HepG2 (cell line): ENCODE results near the gene ITM2A. TPM values are rescaled to one million over a fixed set of nuclear protein-coding genes. Genes with fewer than 3 reads are reported as not detected.

ENCODE experiments used
- ELF3 ChIP-seq: IDR thresholded peaks from 2 replicates; pipeline ENCODE4 v1.6.1; 2016; ENCODE audit warnings: missing genetic modification reagents, missing compliant biosample characterization
- HOXA5 ChIP-seq: sonication (generic); formaldehyde crosslinking; IDR thresholded peaks from 2 replicates; pipeline ENCODE4 v1.4.0; 2020; ENCODE audit warnings: missing genetic modification reagents
- IRX3 ChIP-seq: sonication (generic); formaldehyde crosslinking; IDR thresholded peaks from 2 replicates; pipeline ENCODE4 v1.8.1; 2023; ENCODE audit warnings: mild to moderate bottlenecking, low read depth, missing genetic modification reagents, borderline replicate concordance
- NR3C1 ChIP-seq: sonication (generic); formaldehyde crosslinking; IDR thresholded peaks from 2 replicates; pipeline ENCODE4 v1.4.0; 2020; ENCODE audit warnings: missing genetic modification reagents
- REPIN1 ChIP-seq: sonication (generic); formaldehyde crosslinking; IDR thresholded peaks from 2 replicates; pipeline ENCODE4 v1.8.0; 2022; ENCODE audit warnings: missing genetic modification reagents, low read depth, mild to moderate bottlenecking, borderline replicate concordance
- TMF1 ChIP-seq: sonication (generic); formaldehyde crosslinking; IDR thresholded peaks from 2 replicates; pipeline ENCODE4 v1.8.1; 2022; ENCODE audit warnings: low read depth, missing genetic modification reagents
- ZBTB42 ChIP-seq: sonication (generic); formaldehyde crosslinking; IDR thresholded peaks from 2 replicates; pipeline ENCODE4 v1.5.0; 2020; ENCODE audit warnings: mild to moderate bottlenecking, missing genetic modification reagents
- ZFAT ChIP-seq: sonication (generic); formaldehyde crosslinking; conservative IDR thresholded peaks from 2 replicates; pipeline ENCODE4 v1.8.1; 2023; ENCODE audit warnings: missing genetic modification reagents, inconsistent platforms
- ZFP36L2 ChIP-seq: sonication (generic); formaldehyde crosslinking; IDR thresholded peaks from 2 replicates; pipeline ENCODE4 v1.4.0; 2020; ENCODE audit warnings: missing genetic modification reagents
- ZNF234 ChIP-seq: sonication (generic); formaldehyde crosslinking; conservative IDR thresholded peaks from 2 replicates; pipeline ENCODE4 v1.5.1; 2020; ENCODE audit warnings: mild to moderate bottlenecking, missing genetic modification reagents
- ZNF510 ChIP-seq: sonication (generic); formaldehyde crosslinking; IDR thresholded peaks from 2 replicates; pipeline ENCODE4 v1.4.0; 2020; ENCODE audit warnings: low read depth, mild to moderate bottlenecking, missing genetic modification reagents
- polyA plus RNA-seq, 8 experiments: library from polyadenylated mRNA; depleted of rRNA in 3 of 8; stranded (reverse) in 7 of 8; unstranded in 1 of 8; fragments of >200 nt; fragmentation: Illumina TruSeq in 4 of 8; extraction: Trizol in 4 of 8; gene quantifications; 2 replicates each; pipeline versions ENCODE4 v1.2.1 to v1.2.3, GENCODE V29; 2011 to 2016; ENCODE audit warnings: low read depth in 4 of 8, missing spikeins in 1 of 8, mixed read lengths in 1 of 8; ENCODE audit not compliant: insufficient read depth in 1 of 8
- total RNA-seq, 5 experiments: library from RNA; depleted of rRNA; stranded (reverse); fragments of >200 nt; fragmentation: Illumina TruSeq; extraction: Trizol; gene quantifications; 2 replicates each; pipeline ENCODE4 v1.2.3, GENCODE V29; 2016; ENCODE audit warnings: low read depth in 1 of 5
- TF ChIP-seq, protein P1 (sequence below): sonication (generic); formaldehyde crosslinking; IDR thresholded peaks from 2 replicates; pipeline ENCODE4 v1.5.0; 2020; ENCODE audit warnings: mild to moderate bottlenecking, missing genetic modification reagents, borderline replicate concordance

The ITM2A gene
- total and polyA plus RNA-seq, 2 of the 13 experiments (the other 11 are each of a cell fraction or from before 2014, with no cell fraction given): not detected

DNA sequence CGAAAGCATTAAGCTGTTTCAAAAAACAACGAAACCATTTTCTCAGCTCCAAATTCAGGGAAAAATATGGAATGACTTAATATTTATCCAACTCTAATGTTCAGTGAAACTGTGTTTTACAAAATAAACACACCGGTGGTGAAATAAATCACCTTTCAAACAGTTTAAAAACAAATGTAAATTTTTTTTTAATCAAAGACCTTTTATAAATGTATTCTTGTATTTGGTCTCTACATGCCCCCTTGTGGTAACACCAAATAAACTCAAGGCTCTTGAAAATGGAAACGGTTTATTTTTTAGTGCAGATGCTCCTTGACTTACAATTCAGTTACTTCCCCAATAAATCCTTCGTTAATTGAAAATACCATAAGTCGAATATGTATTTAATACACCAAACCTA, 45.8 kb upstream of the ITM2A start (continued):
- TF ChIP-seq, protein P1, sequence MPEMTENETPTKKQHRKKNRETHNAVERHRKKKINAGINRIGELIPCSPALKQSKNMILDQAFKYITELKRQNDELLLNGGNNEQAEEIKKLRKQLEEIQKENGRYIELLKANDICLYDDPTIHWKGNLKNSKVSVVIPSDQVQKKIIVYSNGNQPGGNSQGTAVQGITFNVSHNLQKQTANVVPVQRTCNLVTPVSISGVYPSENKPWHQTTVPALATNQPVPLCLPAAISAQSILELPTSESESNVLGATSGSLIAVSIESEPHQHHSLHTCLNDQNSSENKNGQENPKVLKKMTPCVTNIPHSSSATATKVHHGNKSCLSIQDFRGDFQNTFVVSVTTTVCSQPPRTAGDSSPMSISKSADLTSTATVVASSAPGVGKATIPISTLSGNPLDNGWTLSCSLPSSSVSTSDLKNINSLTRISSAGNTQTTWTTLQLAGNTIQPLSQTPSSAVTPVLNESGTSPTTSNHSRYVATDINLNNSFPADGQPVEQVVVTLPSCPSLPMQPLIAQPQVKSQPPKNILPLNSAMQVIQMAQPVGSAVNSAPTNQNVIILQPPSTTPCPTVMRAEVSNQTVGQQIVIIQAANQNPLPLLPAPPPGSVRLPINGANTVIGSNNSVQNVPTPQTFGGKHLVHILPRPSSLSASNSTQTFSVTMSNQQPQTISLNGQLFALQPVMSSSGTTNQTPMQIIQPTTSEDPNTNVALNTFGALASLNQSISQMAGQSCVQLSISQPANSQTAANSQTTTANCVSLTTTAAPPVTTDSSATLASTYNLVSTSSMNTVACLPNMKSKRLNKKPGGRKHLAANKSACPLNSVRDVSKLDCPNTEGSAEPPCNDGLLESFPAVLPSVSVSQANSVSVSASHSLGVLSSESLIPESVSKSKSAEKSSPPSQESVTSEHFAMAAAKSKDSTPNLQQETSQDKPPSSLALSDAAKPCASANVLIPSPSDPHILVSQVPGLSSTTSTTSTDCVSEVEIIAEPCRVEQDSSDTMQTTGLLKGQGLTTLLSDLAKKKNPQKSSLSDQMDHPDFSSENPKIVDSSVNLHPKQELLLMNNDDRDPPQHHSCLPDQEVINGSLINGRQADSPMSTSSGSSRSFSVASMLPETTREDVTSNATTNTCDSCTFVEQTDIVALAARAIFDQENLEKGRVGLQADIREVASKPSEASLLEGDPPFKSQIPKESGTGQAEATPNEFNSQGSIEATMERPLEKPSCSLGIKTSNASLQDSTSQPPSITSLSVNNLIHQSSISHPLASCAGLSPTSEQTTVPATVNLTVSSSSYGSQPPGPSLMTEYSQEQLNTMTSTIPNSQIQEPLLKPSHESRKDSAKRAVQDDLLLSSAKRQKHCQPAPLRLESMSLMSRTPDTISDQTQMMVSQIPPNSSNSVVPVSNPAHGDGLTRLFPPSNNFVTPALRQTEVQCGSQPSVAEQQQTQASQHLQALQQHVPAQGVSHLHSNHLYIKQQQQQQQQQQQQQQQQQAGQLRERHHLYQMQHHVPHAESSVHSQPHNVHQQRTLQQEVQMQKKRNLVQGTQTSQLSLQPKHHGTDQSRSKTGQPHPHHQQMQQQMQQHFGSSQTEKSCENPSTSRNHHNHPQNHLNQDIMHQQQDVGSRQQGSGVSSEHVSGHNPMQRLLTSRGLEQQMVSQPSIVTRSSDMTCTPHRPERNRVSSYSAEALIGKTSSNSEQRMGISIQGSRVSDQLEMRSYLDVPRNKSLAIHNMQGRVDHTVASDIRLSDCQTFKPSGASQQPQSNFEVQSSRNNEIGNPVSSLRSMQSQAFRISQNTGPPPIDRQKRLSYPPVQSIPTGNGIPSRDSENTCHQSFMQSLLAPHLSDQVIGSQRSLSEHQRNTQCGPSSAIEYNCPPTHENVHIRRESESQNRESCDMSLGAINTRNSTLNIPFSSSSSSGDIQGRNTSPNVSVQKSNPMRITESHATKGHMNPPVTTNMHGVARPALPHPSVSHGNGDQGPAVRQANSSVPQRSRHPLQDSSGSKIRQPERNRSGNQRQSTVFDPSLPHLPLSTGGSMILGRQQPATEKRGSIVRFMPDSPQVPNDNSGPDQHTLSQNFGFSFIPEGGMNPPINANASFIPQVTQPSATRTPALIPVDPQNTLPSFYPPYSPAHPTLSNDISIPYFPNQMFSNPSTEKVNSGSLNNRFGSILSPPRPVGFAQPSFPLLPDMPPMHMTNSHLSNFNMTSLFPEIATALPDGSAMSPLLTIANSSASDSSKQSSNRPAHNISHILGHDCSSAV: no peak
- TF ChIP-seq TMF1 (CRISPR knock-in tag) (no peak), ZBTB42 (CRISPR knock-in tag) (no peak), ZFP36L2 (CRISPR knock-in tag) (no peak), ZFAT (CRISPR knock-in tag) (no peak), IRX3 (no peak), ZNF510 (CRISPR knock-in tag) (no peak), NR3C1 (no peak), ELF3 (CRISPR knock-in tag) (no peak), HOXA5 (CRISPR knock-in tag) (no peak), ZNF234 (CRISPR knock-in tag) (no peak), REPIN1 (CRISPR knock-in tag) (no peak)
- TF ChIP-seq, all 625 proteins: peak for 0
